ENCODE data around the gene INPP5F. TPM values are rescaled to one million over a fixed set of nuclear protein-coding genes. Genes with fewer than 3 reads are reported as not detected.

The INPP5F gene
- total and polyA plus RNA-seq, 3 experiments from 2014 or later = 4.4 to 23.0 (median 22.3) TPM

DNA sequence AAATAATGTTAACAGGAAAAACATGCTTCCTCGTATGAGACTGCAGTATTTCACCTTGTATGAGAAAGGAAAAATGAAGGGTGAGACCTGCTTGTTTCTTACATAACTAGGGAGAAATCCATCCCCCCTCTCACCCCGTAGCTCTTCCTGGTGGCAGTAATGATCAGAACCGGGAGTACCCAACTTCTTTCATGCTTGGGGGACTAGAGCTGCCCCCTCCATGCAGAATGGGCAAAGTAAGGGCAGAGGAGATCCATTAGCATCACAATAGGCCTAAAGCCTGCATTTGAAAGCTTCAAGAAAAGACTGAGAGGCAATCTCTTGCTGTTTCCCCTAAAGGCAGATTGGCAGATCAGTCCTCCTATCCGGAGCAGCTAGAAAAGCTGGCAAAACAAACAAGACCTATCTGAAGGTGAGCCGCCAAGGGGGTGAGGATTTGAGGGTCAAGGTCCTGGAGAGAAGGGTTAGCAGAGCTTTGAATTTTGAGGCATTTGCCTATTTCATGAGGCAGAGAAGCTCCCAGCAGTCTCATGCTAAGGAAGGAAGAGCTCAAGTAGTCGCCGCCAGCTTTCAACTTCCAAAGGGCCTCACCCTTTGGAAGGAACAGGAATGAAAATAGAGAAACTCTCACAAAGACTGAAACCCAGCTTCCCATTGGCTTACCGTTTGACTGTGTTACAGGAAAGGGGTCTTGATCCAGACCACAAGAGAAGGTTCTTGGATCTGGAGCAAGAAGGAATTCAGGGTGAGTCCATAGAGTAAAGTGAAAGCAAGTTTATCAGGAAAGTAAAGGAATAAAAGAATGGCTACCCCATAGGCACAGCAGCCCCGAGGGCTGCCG lies 38.4 kb upstream of the INPP5F start:
- Mint-ChIP-seq H3K27me3 (peaks cover under 1 to 1% of the 10 kb centered on the region in 2 donors), H3K36me3 (no peaks in the 10 kb centered on the region), H3K4me1 (peaks cover 9 to 16% (median 13%) of the 10 kb centered on the region in 3 donors), H3K9me3 (no peaks in the 10 kb centered on the region), H3K4me3 (peak overlapping the region in 6 of 7 donors; percentile 31 to 88 (median 80)), H3K27ac (peak overlapping the region in 6 of 8 donors; percentile 29 to 66 (median 50))
- ChIA-PET POLR2A (interaction anchor here (1.0 kb wide), 1 partner anchor 566 kb away, joined by 3 read pairs; no protein-coding TSS in a partner anchor), CTCF (interaction anchor here (0.6 to 3.3 kb wide), 26 partner anchors 8 to 651 kb away, joined by 3 to 21 read pairs (median 4); partner anchors contain the start of genes BAG3 and INPP5F)
- DNase-seq = no peak
- no peak overlapping the region for H3K4me3 ChIP-seq (ENCODE audit: low read length)
- H3K36me3 ChIP-seq (ENCODE audit: insufficient read depth, low read length) = no peaks in the 10 kb centered on the region
- no peaks in the 10 kb centered on the region for H3K27me3 ChIP-seq (ENCODE audit: insufficient read depth, low read length, poor library complexity, severe bottlenecking)
- no peaks in the 10 kb centered on the region for H3K9me3 ChIP-seq (ENCODE audit: low read length)
- H3K4me1 ChIP-seq (ENCODE audit: insufficient read depth, low read length) = peaks cover 6% of the 10 kb centered on the region
- no peak overlapping the region for H3K27ac ChIP-seq (ENCODE audit: low read depth, low read length)

DNA sequence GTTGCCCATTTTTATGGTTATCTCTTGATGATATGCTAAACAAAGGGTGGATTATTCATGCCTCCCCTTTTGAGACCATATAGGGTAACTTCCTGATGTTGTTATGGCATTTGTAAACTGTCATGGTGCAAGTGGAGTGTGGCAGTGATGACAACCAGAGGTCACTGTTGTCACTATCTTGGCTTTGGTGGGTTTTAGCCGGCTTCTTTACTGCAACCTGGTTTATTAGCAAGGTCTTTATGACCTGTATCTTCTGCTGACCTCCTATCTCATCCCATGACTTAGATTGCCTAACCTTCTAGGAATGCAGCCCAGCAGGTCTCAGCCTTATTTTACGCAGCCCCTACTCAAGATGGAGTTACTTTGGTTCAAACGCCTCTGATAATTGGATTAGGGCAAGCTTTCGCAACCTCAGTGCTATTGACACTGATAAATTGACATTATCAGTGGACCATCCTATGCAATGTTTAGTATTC lies 37.8 kb upstream of the INPP5F start:
- ChIA-PET CTCF (interaction anchor here (0.7 to 3.3 kb wide), 7 partner anchors 14 to 172 kb away, joined by 3 to 21 read pairs (median 5); partner anchors contain the start of gene INPP5F), POLR2A (no interaction called here)
- no peaks in the 10 kb centered on the region for H3K9me3 Mint-ChIP-seq
- H3K4me3 Mint-ChIP-seq = no peak overlapping the region
- H3K27me3 Mint-ChIP-seq = peaks cover 0 to 1% of the 10 kb centered on the region in 2 donors
- H3K27ac ChIP-seq (ENCODE audit: low read depth, low read length) = no peak overlapping the region
- H3K9me3 ChIP-seq (ENCODE audit: low read length) = no peaks in the 10 kb centered on the region
- H3K4me1 ChIP-seq (ENCODE audit: insufficient read depth, low read length) = peaks cover 6% of the 10 kb centered on the region
- H3K36me3 Mint-ChIP-seq = no peaks in the 10 kb centered on the region
- DNase-seq = no peak
- peaks cover 12 to 21% (median 15%) of the 10 kb centered on the region in 3 donors for H3K4me1 Mint-ChIP-seq
- peak overlapping the region in 3 of 8 donors; percentile 21 to 67 (median 36) for H3K27ac Mint-ChIP-seq
- no peaks in the 10 kb centered on the region for H3K27me3 ChIP-seq (ENCODE audit: insufficient read depth, low read length, poor library complexity, severe bottlenecking)
- H3K36me3 ChIP-seq (ENCODE audit: insufficient read depth, low read length) = no peaks in the 10 kb centered on the region
- no peak overlapping the region for H3K4me3 ChIP-seq (ENCODE audit: low read length)

DNA sequence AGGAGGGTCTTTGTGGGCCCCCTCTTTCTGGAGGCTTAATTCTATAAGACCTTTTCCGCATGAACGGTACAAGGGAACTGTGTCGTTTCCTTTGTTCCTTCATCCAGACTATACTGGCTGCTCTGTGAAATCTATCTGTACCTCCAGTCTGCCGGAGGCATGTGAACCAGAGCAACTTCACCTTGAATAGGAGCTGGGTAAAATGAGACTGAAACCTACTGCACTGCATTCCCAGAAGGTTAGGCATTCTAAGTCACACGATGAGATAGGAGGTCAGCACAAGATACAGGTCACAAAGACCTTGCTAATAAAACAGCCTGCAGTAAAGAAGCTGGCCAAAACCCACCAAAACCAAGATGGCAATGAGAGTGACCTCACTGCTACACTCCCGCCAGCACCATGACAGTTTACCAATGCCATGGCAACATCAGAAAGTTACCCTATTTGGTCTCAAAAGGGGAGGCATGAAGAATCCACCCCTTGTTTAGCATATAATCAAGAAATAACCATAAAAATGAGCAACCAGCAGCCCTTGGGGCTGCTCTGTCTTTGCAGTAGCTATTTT lies 36.8 kb upstream of the INPP5F start:
- ChIA-PET POLR2A (no interaction called here), CTCF (interaction anchor here (1.3 kb wide), 1 partner anchor 170 kb away, joined by 3 read pairs; no protein-coding TSS in a partner anchor)
- Mint-ChIP-seq H3K4me3 (no peak overlapping the region), H3K4me1 (peaks cover 20 to 31% (median 25%) of the 10 kb centered on the region in 3 donors), H3K27ac (no peak overlapping the region), H3K9me3 (no peaks in the 10 kb centered on the region), H3K36me3 (no peaks in the 10 kb centered on the region), H3K27me3 (peaks cover 0 to 1% of the 10 kb centered on the region in 2 donors)
- DNase-seq = no peak
- Histone ChIP-seq H3K36me3 (ENCODE audit: insufficient read depth, low read length) (no peaks in the 10 kb centered on the region), H3K4me1 (ENCODE audit: insufficient read depth, low read length) (peaks cover 6% of the 10 kb centered on the region), H3K27me3 (ENCODE audit: insufficient read depth, low read length, poor library complexity, severe bottlenecking) (no peaks in the 10 kb centered on the region), H3K4me3 (ENCODE audit: low read length) (no peak overlapping the region), H3K27ac (ENCODE audit: low read depth, low read length) (no peak overlapping the region), H3K9me3 (ENCODE audit: low read length) (no peaks in the 10 kb centered on the region)

DNA sequence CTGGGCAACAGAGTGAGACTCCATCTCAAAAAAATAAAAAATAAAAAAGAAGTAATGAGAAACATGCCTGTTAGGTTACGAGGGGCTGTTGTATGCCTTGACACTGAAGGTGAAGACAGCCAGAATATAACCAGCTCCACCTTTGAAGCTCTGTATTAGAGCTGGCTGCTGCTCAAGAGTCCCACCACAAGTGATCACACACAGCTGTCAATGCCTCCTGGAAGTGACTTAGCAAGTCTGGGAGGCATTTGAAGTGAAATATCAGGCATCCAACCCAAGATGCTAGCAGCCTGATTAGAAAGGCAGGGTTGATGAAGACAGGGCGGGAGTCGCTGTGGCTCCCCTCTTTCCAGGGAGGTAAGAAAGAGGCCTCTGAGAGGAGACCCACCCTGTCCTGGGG lies 34.1 kb upstream of the INPP5F start:
- Mint-ChIP-seq H3K27ac (no peak overlapping the region), H3K4me1 (peaks cover 16 to 26% (median 19%) of the 10 kb centered on the region in 3 donors), H3K9me3 (no peaks in the 10 kb centered on the region), H3K27me3 (peaks cover 0 to 2% of the 10 kb centered on the region in 2 donors), H3K36me3 (no peaks in the 10 kb centered on the region), H3K4me3 (no peak overlapping the region)
- ChIA-PET POLR2A (no interaction called here), CTCF (interaction anchor here (1.4 kb wide), 1 partner anchor 9 kb away, joined by 3 read pairs; no protein-coding TSS in a partner anchor)
- no peaks in the 10 kb centered on the region for H3K9me3 ChIP-seq (ENCODE audit: low read length)
- no peak for DNase-seq
- no peaks in the 10 kb centered on the region for H3K36me3 ChIP-seq (ENCODE audit: insufficient read depth, low read length)
- no peak overlapping the region for H3K27ac ChIP-seq (ENCODE audit: low read depth, low read length)
- peaks cover 6% of the 10 kb centered on the region for H3K4me1 ChIP-seq (ENCODE audit: insufficient read depth, low read length)
- no peak overlapping the region for H3K4me3 ChIP-seq (ENCODE audit: low read length)
- H3K27me3 ChIP-seq (ENCODE audit: insufficient read depth, low read length, poor library complexity, severe bottlenecking) = no peaks in the 10 kb centered on the region

DNA sequence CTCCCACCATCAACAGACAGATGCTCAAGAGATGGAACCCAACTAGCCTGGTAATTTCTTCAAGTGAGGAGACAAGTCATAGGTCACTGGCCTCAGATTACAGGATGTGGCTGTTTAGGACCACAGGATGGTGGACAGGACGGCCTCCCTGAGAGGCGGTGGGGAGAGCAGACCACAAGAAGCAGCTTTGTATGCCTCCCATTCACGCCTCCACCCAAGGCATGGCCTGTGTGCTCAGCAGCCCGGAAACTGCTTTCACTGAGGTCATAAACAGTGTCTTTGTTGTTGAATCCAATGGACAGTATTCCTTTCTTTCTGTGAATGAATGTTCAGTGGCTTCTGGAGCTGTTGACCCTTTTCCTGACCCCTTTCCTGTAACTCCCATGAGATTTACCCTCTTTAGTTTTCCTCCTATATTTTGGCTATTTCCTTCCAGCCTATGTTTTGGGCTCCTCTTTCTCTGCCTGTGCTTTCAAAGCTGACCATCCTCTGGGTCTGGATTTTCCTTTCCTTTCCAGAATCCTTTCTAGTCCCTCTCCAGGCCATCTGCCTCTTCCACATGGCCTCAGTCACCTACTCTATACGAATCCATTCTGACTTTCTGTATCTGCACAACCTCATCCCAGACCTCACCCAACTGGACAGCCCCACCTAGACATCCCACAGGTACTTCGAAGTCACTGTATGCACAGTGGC lies 32.4 kb upstream of the INPP5F start:
- POLR2A ChIA-PET = no interaction called here
- no peak for DNase-seq

DNA sequence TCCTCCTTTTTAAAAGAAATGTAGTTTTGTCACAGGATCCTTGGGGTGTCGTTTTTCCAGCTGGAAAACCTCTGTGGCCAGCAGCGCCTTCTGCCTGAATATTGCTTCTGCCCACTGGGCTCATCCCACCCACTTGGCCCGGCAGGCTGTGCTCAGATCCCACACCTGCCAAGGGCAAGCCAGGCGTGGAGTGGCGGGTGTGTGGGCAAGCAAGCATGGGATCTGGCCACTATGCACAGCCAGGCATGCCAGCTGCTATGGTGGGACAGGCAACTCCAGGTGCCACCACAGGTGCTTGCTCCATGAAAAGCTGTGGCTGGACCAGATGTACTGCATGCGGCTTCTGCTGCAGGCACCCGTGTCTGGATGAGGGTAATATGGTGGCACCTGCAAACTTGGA lies 31.2 kb upstream of the INPP5F start:
- Histone ChIP-seq H3K27ac (ENCODE audit: low read depth, low read length) (no peak overlapping the region), H3K36me3 (ENCODE audit: insufficient read depth, low read length) (no peaks in the 10 kb centered on the region), H3K4me1 (ENCODE audit: insufficient read depth, low read length) (no peaks in the 10 kb centered on the region), H3K27me3 (ENCODE audit: insufficient read depth, low read length, poor library complexity, severe bottlenecking) (no peaks in the 10 kb centered on the region), H3K9me3 (ENCODE audit: low read length) (no peaks in the 10 kb centered on the region), H3K4me3 (ENCODE audit: low read length) (no peak overlapping the region)
- Mint-ChIP-seq H3K4me3 (no peak overlapping the region), H3K27ac (peak overlapping the region in 1 of 8 donors; percentile 61), H3K36me3 (no peaks in the 10 kb centered on the region), H3K27me3 (peaks cover 4 to 5% of the 10 kb centered on the region in 2 donors), H3K9me3 (peaks cover 0 to 2% (median 0%) of the 10 kb centered on the region in 5 donors), H3K4me1 (peaks cover 12 to 15% (median 12%) of the 10 kb centered on the region in 3 donors)
- ChIA-PET CTCF (interaction anchor here (2.5 kb wide), 1 partner anchor 8 kb away, joined by 12 read pairs; no protein-coding TSS in a partner anchor), POLR2A (no interaction called here)
- DNase-seq = no peak

More for the DNA sequence above, 32.4 kb upstream of the INPP5F start:
- Mint-ChIP-seq H3K36me3 (no peaks in the 10 kb centered on the region), H3K4me1 (peaks cover 12 to 15% (median 12%) of the 10 kb centered on the region in 3 donors), H3K4me3 (peak overlapping the region in 2 of 7 donors; percentile 7 to 16), H3K27me3 (peaks cover 3 to 5% of the 10 kb centered on the region in 2 donors), H3K9me3 (peaks cover 0 to 2% (median 0%) of the 10 kb centered on the region in 5 donors), H3K27ac (peak overlapping the region in 5 of 8 donors; percentile 17 to 69 (median 30))
- no peaks in the 10 kb centered on the region for H3K36me3 ChIP-seq (ENCODE audit: insufficient read depth, low read length)
- no peak overlapping the region for H3K4me3 ChIP-seq (ENCODE audit: low read length)
- no peaks in the 10 kb centered on the region for H3K27me3 ChIP-seq (ENCODE audit: insufficient read depth, low read length, poor library complexity, severe bottlenecking)
- H3K27ac ChIP-seq (ENCODE audit: low read depth, low read length) = no peak overlapping the region
- no peaks in the 10 kb centered on the region for H3K9me3 ChIP-seq (ENCODE audit: low read length)
- CTCF ChIA-PET = no interaction called here
- no peaks in the 10 kb centered on the region for H3K4me1 ChIP-seq (ENCODE audit: insufficient read depth, low read length)

DNA sequence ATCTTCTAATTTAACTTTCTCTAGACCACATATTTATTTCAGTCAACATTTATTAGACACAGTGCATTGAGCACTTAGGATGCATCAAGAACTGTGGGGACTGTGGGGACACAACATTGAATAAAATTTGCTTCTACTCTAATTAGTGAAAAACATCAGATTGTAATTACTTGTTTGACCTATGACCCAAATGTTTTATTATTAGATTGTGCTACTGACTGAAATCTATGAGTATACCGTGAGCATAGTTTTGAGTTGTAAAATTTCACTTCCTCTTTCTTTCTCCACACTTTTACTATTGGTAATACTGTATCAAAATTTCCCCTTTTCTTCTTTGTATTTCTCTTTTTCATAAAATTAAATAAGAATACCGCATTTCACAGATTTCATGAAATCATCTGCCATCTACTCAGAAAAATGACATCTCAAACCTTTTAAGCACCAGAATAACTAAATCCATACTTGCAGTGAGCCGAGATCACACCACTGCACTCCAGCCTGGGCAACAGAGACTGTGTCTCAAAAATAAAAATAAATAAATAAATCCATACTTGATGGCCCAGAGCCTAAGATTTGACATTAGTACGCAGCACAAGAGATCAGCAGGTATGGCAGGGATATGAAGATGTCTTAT lies 25.4 kb upstream of the INPP5F start:
- peaks cover 0 to 2% (median 0%) of the 10 kb centered on the region in 5 donors for H3K9me3 Mint-ChIP-seq
- peaks cover 4 to 18% of the 10 kb centered on the region in 2 donors for H3K27me3 Mint-ChIP-seq
- peaks cover 6% of the 10 kb centered on the region for H3K4me1 ChIP-seq (ENCODE audit: insufficient read depth, low read length)
- no peak for DNase-seq
- H3K36me3 ChIP-seq (ENCODE audit: insufficient read depth, low read length) = no peaks in the 10 kb centered on the region
- no peaks in the 10 kb centered on the region for H3K27me3 ChIP-seq (ENCODE audit: insufficient read depth, low read length, poor library complexity, severe bottlenecking)
- H3K27ac ChIP-seq (ENCODE audit: low read depth, low read length) = no peak overlapping the region
- no peaks in the 10 kb centered on the region for H3K9me3 ChIP-seq (ENCODE audit: low read length)
- H3K27ac Mint-ChIP-seq = no peak overlapping the region
- CTCF ChIA-PET = interaction anchor here (4.4 kb wide), 1 partner anchor 14 kb away, joined by 18 read pairs; no protein-coding TSS in a partner anchor
- peaks cover 9 to 15% (median 12%) of the 10 kb centered on the region in 3 donors for H3K4me1 Mint-ChIP-seq
- no peak overlapping the region for H3K4me3 Mint-ChIP-seq
- H3K36me3 Mint-ChIP-seq = no peaks in the 10 kb centered on the region
- POLR2A ChIA-PET = interaction anchor here (0.5 kb wide), 1 partner anchor 25 kb away, joined by 9 read pairs; the partner anchor contains the start of gene INPP5F
- no peak overlapping the region for H3K4me3 ChIP-seq (ENCODE audit: low read length)
